ENCODE results near the gene MAST2. TPM values are rescaled to one million over a fixed set of nuclear protein-coding genes. Genes with fewer than 3 reads are reported as not detected.

Gene MAST2
- total and polyA plus RNA-seq, 2 donors = 40.0 to 53.0 TPM

- Histone ChIP-seq H3K4me3 (ENCODE audit: low read depth, low read length) (no peak overlapping the region), H3K36me3 (ENCODE audit: insufficient read depth) (no peaks in the 10 kb centered on the region), H3K27ac (ENCODE audit: low read depth) (no peak overlapping the region), H3K4me1 (ENCODE audit: insufficient read depth) (no peaks in the 10 kb centered on the region)
- WGBS = 97% methylated on average over 4 of the region's 4 CpGs
- DNase-seq (ENCODE audit: extremely low spot score) = no peak
Measured at GRCh38 chr1:45987204-45987603, 183.8 kb downstream of the MAST2 start.

GRCh38 chr1:45989249-45989648 is 185.8 kb downstream of the MAST2 start:
- DNase-seq (ENCODE audit: extremely low spot score) = no peak
- no peak overlapping the region for H3K4me3 ChIP-seq (ENCODE audit: low read depth, low read length)
- H3K4me1 ChIP-seq (ENCODE audit: insufficient read depth) = no peaks in the 10 kb centered on the region
- no peak overlapping the region for H3K27ac ChIP-seq (ENCODE audit: low read depth)
- H3K36me3 ChIP-seq (ENCODE audit: insufficient read depth) = no peaks in the 10 kb centered on the region
- WGBS = 90% methylated on average over 2 of the region's 2 CpGs

GRCh38 chr1:45994423-45994822 is 191.0 kb downstream of the MAST2 start:
- no peak for DNase-seq (ENCODE audit: extremely low spot score)
- WGBS = 91% methylated on average over 6 of the region's 6 CpGs
- Histone ChIP-seq H3K4me1 (ENCODE audit: insufficient read depth) (no peaks in the 10 kb centered on the region), H3K27ac (ENCODE audit: low read depth) (no peak overlapping the region), H3K36me3 (ENCODE audit: insufficient read depth) (no peaks in the 10 kb centered on the region), H3K4me3 (ENCODE audit: low read depth, low read length) (no peak overlapping the region)

GRCh38 chr1:45995298-45995697 is 191.9 kb downstream of the MAST2 start:
- Histone ChIP-seq H3K27ac (ENCODE audit: low read depth) (no peak overlapping the region), H3K4me3 (ENCODE audit: low read depth, low read length) (no peak overlapping the region), H3K4me1 (ENCODE audit: insufficient read depth) (no peaks in the 10 kb centered on the region), H3K36me3 (ENCODE audit: insufficient read depth) (no peaks in the 10 kb centered on the region)
- no peak for DNase-seq (ENCODE audit: extremely low spot score)
- 87% methylated on average over 8 of the region's 8 CpGs for WGBS

- 57% methylated on average over 3 of the region's 3 CpGs for WGBS
- Histone ChIP-seq H3K36me3 (ENCODE audit: insufficient read depth) (no peaks in the 10 kb centered on the region), H3K4me1 (ENCODE audit: insufficient read depth) (no peaks in the 10 kb centered on the region), H3K27ac (ENCODE audit: low read depth) (no peak overlapping the region), H3K4me3 (ENCODE audit: low read depth, low read length) (no peak overlapping the region)
- no peak for DNase-seq (ENCODE audit: extremely low spot score)
Measured at GRCh38 chr1:45998020-45998617, 194.7 kb downstream of the MAST2 start.

DNA sequence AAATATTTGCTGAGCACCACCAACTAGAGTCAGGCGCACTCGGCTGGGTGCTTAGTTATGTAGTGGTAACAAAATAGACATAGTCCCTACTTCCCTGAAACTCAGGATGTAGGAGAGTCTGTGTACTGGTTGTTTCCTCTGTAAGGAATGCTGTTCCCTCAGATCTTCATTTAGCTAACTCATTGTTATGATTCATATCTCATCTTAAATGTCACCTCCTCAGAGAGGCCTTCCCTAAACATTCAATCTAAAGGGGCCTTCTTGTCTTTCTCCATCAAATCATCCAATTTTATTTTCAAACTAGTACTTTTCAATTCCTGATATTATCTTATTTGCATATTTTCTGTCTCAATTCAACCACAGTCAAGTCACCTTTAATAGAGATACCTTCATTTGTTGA is 196.1 kb downstream of the MAST2 start:
- Histone ChIP-seq H3K4me1 (ENCODE audit: insufficient read depth) (no peaks in the 10 kb centered on the region), H3K27ac (ENCODE audit: low read depth) (no peak overlapping the region), H3K4me3 (ENCODE audit: low read depth, low read length) (no peak overlapping the region), H3K36me3 (ENCODE audit: insufficient read depth) (no peaks in the 10 kb centered on the region)
- WGBS = 91% methylated on average over 2 of the region's 2 CpGs
- DNase-seq (ENCODE audit: extremely low spot score) = no peak

- DNase-seq (ENCODE audit: extremely low spot score) = no peak
- H3K4me1 ChIP-seq (ENCODE audit: insufficient read depth) = no peaks in the 10 kb centered on the region
- H3K4me3 ChIP-seq (ENCODE audit: low read depth, low read length) = no peak overlapping the region
- 86% methylated on average over 3 of the region's 3 CpGs for WGBS
- no peaks in the 10 kb centered on the region for H3K36me3 ChIP-seq (ENCODE audit: insufficient read depth)
- H3K27ac ChIP-seq (ENCODE audit: low read depth) = no peak overlapping the region
Measured at GRCh38 chr1:46001081-46001785, 197.8 kb downstream of the MAST2 start.

- no peak for DNase-seq (ENCODE audit: extremely low spot score)
- Histone ChIP-seq H3K27ac (ENCODE audit: low read depth) (no peak overlapping the region), H3K36me3 (ENCODE audit: insufficient read depth) (no peaks in the 10 kb centered on the region), H3K4me3 (ENCODE audit: low read depth, low read length) (no peak overlapping the region), H3K4me1 (ENCODE audit: insufficient read depth) (no peaks in the 10 kb centered on the region)
- 98% methylated on average over 3 of the region's 3 CpGs for WGBS
Measured at GRCh38 chr1:46002551-46003150, 199.2 kb downstream of the MAST2 start.

DNA sequence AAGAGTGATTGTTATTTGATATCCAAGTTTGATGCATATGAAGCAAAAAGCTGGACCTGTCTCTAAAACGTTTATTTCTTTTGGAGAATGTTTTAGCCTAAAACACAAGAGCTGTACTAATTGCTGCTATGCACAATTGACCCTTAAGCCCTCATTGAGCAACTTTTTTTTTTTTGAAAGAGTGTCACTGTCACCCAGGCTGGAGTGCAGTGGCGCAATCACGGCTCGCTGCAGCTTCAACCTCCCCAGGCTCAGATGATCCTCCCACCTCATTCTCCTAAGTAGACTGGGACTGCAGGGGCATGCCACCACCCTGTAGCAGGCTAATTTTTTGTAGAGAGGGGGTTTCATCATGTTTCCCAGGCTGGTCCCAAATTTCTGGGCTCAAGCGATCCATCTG is 199.9 kb downstream of the MAST2 start:
- Histone ChIP-seq H3K4me3 (ENCODE audit: low read depth, low read length) (no peak overlapping the region), H3K36me3 (ENCODE audit: insufficient read depth) (no peaks in the 10 kb centered on the region), H3K27ac (ENCODE audit: low read depth) (no peak overlapping the region), H3K4me1 (ENCODE audit: insufficient read depth) (no peaks in the 10 kb centered on the region)
- DNase-seq (ENCODE audit: extremely low spot score) = no peak
- WGBS = 90% methylated on average over 5 of the region's 5 CpGs

DNA sequence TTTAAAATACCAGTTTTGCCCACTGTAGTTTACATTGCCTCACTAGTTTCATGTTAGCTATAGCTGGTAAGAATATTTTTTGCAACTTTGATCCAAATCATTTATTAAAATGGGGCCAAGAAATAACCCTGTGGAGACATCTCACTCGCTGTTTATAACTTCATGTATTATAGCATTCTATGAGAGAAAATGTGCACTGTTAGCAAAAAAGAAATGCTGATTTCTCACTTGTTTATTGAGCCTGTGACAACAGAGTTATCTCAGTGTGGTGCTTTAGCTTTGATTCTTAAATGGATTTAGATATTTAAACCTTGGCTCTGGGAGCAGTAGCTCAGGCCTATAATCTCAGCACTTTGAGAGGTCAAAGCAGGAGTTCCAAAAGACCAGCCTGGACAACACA is 201.1 kb downstream of the MAST2 start:
- 92% methylated on average over 1 of the region's 1 CpG for WGBS
- Histone ChIP-seq H3K27ac (ENCODE audit: low read depth) (no peak overlapping the region), H3K36me3 (ENCODE audit: insufficient read depth) (no peaks in the 10 kb centered on the region), H3K4me1 (ENCODE audit: insufficient read depth) (no peaks in the 10 kb centered on the region), H3K4me3 (ENCODE audit: low read depth, low read length) (no peak overlapping the region)
- DNase-seq (ENCODE audit: extremely low spot score) = no peak

GRCh38 chr1:46005594-46005993 is 202.2 kb downstream of the MAST2 start:
- no peak overlapping the region for H3K27ac ChIP-seq (ENCODE audit: low read depth)
- no peak for DNase-seq (ENCODE audit: extremely low spot score)
- no peak overlapping the region for H3K4me3 ChIP-seq (ENCODE audit: low read depth, low read length)
- 78% methylated on average over 1 of the region's 1 CpG for WGBS
- no peaks in the 10 kb centered on the region for H3K4me1 ChIP-seq (ENCODE audit: insufficient read depth)
- H3K36me3 ChIP-seq (ENCODE audit: insufficient read depth) = no peaks in the 10 kb centered on the region

GRCh38 chr1:46008585-46008984 is 205.2 kb downstream of the MAST2 start:
- no peak for DNase-seq (ENCODE audit: extremely low spot score)
- no peak overlapping the region for H3K27ac ChIP-seq (ENCODE audit: low read depth)
- H3K4me3 ChIP-seq (ENCODE audit: low read depth, low read length) = no peak overlapping the region
- no peaks in the 10 kb centered on the region for H3K4me1 ChIP-seq (ENCODE audit: insufficient read depth)
- H3K36me3 ChIP-seq (ENCODE audit: insufficient read depth) = no peaks in the 10 kb centered on the region

DNA sequence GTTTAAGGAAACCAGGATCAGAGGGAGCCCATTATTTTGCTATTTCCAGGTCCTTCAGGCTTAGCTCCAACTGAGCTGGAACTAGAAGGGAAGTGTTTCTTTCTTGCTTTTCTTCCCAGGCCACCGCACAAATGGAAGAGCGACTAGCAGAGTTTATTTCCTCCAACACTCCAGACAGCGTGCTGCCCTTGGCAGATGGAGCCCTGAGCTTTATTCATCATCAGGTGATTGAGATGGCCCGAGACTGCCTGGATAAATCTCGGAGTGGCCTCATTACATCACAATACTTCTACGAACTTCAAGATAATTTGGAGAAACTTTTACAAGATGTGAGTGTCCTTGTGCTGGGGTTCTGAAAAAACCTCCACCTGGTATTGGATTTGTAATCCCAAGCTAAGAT is 207.2 kb downstream of the MAST2 start:
- Histone ChIP-seq H3K4me3 (ENCODE audit: low read depth, low read length) (no peak overlapping the region), H3K4me1 (ENCODE audit: insufficient read depth) (no peaks in the 10 kb centered on the region), H3K27ac (ENCODE audit: low read depth) (no peak overlapping the region), H3K36me3 (ENCODE audit: insufficient read depth) (no peaks in the 10 kb centered on the region)
- DNase-seq (ENCODE audit: extremely low spot score) = no peak
- 98% methylated on average over 6 of the region's 6 CpGs for WGBS

- Histone ChIP-seq H3K4me3 (ENCODE audit: low read depth, low read length) (no peak overlapping the region), H3K36me3 (ENCODE audit: insufficient read depth) (no peaks in the 10 kb centered on the region), H3K4me1 (ENCODE audit: insufficient read depth) (no peaks in the 10 kb centered on the region), H3K27ac (ENCODE audit: low read depth) (no peak overlapping the region)
- 91% methylated on average over 7 of the region's 7 CpGs for WGBS
- DNase-seq (ENCODE audit: extremely low spot score) = no peak
Measured at GRCh38 chr1:46011121-46011695, 207.8 kb downstream of the MAST2 start.

Measured in urinary bladder (tissue), 4 donors.